Fibroblast of lung (primary cell): ENCODE data around the gene PYCARD. TPM values are rescaled to one million over a fixed set of nuclear protein-coding genes. Genes with fewer than 3 reads are reported as not detected.

Experiments
- DNase-seq, 2 donors: peaks; one replicate each; pipeline versions ENCODE4 v3.0.0 to v3.0.0-alpha.2; 2010; ENCODE audit warnings: low read depth in 2 of 2
- H2AFZ ChIP-seq: 2 replicates; pipeline ENCODE4 v1.5.1; 2012; ENCODE audit warnings: low read length, control low read depth, inconsistent platforms
- H3K27ac ChIP-seq: 2 replicates; pipeline ENCODE4 v1.5.1; 2011; ENCODE audit warnings: low read length, control low read depth; ENCODE audit not compliant: insufficient read depth
- H3K27me3 ChIP-seq: 2 replicates; pipeline ENCODE4 v1.5.1; 2011; ENCODE audit warnings: mild to moderate bottlenecking, low read length; ENCODE audit not compliant: control insufficient read depth, insufficient read depth
- H3K36me3 ChIP-seq: 2 replicates; pipeline ENCODE4 v1.5.1; 2011; ENCODE audit warnings: low read length; ENCODE audit not compliant: control insufficient read depth, insufficient read depth
- H3K4me1 ChIP-seq: 2 replicates; pipeline ENCODE4 v1.5.1; 2011; ENCODE audit warnings: low read length; ENCODE audit not compliant: control insufficient read depth, insufficient read depth; ENCODE audit errors: extremely low read depth
- H3K4me2 ChIP-seq: 2 replicates; pipeline ENCODE4 v1.5.1; 2011; ENCODE audit warnings: low read length, control low read depth; ENCODE audit not compliant: insufficient read depth; ENCODE audit errors: extremely low read depth
- H3K4me3 ChIP-seq, 4 experiments: fragments of 200-600 bp in 1 of 4; sonication (generic) in 1 of 4; replicated peaks in 1 of 4; 2 replicates each; pipeline ENCODE4 v1.5.1; 2011 to 2016; ENCODE audit warnings: low read length in 4 of 4, low read depth in 3 of 4, mild to moderate bottlenecking in 3 of 4, control low read depth in 2 of 4, inconsistent platforms in 1 of 4, mixed read lengths in 1 of 4; ENCODE audit not compliant: insufficient read depth in 1 of 4; ENCODE audit errors: control extremely low read depth in 1 of 4
- H3K79me2 ChIP-seq: 2 replicates; pipeline ENCODE4 v1.5.1; 2012; ENCODE audit warnings: mild to moderate bottlenecking, low read length, inconsistent platforms; ENCODE audit not compliant: control insufficient read depth, insufficient read depth
- H3K9ac ChIP-seq: 2 replicates; pipeline ENCODE4 v1.5.1; 2011; ENCODE audit warnings: mild to moderate bottlenecking, low read length, control low read depth; ENCODE audit not compliant: insufficient read depth
- H3K9me3 ChIP-seq: 2 replicates; pipeline ENCODE4 v1.5.1; 2012; ENCODE audit warnings: low read depth, low read length; ENCODE audit not compliant: control insufficient read depth, insufficient read depth
- H4K20me1 ChIP-seq: 2 replicates; pipeline ENCODE4 v1.5.1; 2011; ENCODE audit warnings: low read length; ENCODE audit not compliant: control insufficient read depth, insufficient read depth; ENCODE audit errors: extremely low read depth
- CTCF ChIP-seq, 2 donors: IDR thresholded peaks in 1 of 2; conservative IDR thresholded peaks in 1 of 2; 1 replicate in 1 of 2; 2 replicates in 1 of 2; pipeline ENCODE4 v1.5.1; 2011 to 2012; ENCODE audit warnings: low read length in 2 of 2, control low read depth in 1 of 2, inconsistent platforms in 1 of 2, low read depth in 1 of 2, mild to moderate bottlenecking in 1 of 2
- EZH2 ChIP-seq: IDR thresholded peaks from 2 replicates; pipeline ENCODE4 v1.5.1; 2012; ENCODE audit warnings: low read length, control low read depth, mild to moderate bottlenecking; ENCODE audit errors: missing control alignments
- polyA plus RNA-seq, 2 donors: library from polyadenylated mRNA; depleted of rRNA in 1 of 2; stranded (reverse) in 1 of 2; unstranded in 1 of 2; fragments of >200 nt; gene quantifications; 2 replicates each; pipeline ENCODE4 v1.2.1, GENCODE V29; 2011 to 2012; ENCODE audit warnings: missing spikeins in 1 of 2
- total RNA-seq: library from RNA; depleted of rRNA; stranded (reverse); fragments of >200 nt; gene quantifications from 2 replicates; pipeline ENCODE4 v1.2.1, GENCODE V29; 2014

Gene PYCARD
- total and polyA plus RNA-seq, 2 donors (not counting 1 experiment from before 2014, with no cell fraction given) = 18.4 to 103 TPM

GRCh38 chr16:31191697-31192428 lies 10.7 kb downstream of the PYCARD start:
- no peaks in the 10 kb centered on the region for H3K27me3 ChIP-seq
- DNase-seq = no peak
- no peak overlapping the region for H3K4me2 ChIP-seq
- H3K36me3 ChIP-seq = peaks cover 43% of the 10 kb centered on the region
- no peak overlapping the region for H3K4me3 ChIP-seq
- no peaks in the 10 kb centered on the region for H3K9me3 ChIP-seq
- no peak overlapping the region for H2AFZ ChIP-seq
- H3K79me2 ChIP-seq = peaks cover 38% of the 10 kb centered on the region
- no peak overlapping the region for H3K27ac ChIP-seq
- TF ChIP-seq CTCF (conservative IDR thresholded peaks at IDR 0.05 in 1 of 2, IDR thresholded peaks at IDR 0.05 in 1 of 2; ENCODE audit: low read depth in 1 of 2, low read length in 2 of 2) (no peak), EZH2 (no peak)
- no peak overlapping the region for H3K9ac ChIP-seq
- no peaks in the 10 kb centered on the region for H4K20me1 ChIP-seq
- no peaks in the 10 kb centered on the region for H3K4me1 ChIP-seq

DNA sequence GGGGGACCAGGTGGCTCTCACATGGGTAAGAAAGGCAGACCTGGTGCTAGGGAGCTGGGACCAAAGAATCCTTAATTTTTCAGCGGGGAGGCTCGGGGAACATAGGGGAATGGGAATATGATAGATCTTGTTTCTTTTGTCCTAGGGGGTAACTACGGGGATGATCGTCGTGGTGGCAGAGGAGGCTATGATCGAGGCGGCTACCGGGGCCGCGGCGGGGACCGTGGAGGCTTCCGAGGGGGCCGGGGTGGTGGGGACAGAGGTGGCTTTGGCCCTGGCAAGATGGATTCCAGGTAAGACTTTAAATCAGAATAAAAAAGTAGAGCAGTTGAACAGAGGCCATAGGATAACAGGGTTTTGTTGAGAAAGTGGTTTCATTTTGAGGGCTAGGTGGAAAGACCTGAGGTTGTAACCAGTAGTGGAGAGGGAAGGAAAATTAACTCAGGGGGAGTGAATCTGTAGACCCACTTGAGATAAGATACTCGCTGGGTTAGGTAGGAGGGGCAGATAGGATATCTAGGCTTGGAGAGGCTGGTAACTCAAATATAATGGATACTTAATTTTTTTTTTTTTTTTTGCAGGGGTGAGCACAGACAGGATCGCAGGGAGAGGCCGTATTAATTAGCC lies 11.6 kb downstream of the PYCARD start:
- peaks cover 1% of the 10 kb centered on the region for H3K4me1 ChIP-seq
- peaks cover 48% of the 10 kb centered on the region for H3K79me2 ChIP-seq
- H3K9ac ChIP-seq = no peak overlapping the region
- H3K27ac ChIP-seq = no peak overlapping the region
- no peaks in the 10 kb centered on the region for H3K9me3 ChIP-seq
- no peak for DNase-seq
- no peaks in the 10 kb centered on the region for H3K27me3 ChIP-seq
- H3K36me3 ChIP-seq = peaks cover 49% of the 10 kb centered on the region
- no peak overlapping the region for H3K4me3 ChIP-seq
- H4K20me1 ChIP-seq = no peaks in the 10 kb centered on the region
- H2AFZ ChIP-seq = no peak overlapping the region
- TF ChIP-seq EZH2 = no peak
- no peak for TF ChIP-seq CTCF (conservative IDR thresholded peaks at IDR 0.05 in 1 of 2, IDR thresholded peaks at IDR 0.05 in 1 of 2; ENCODE audit: low read depth in 1 of 2, low read length in 2 of 2)
- H3K4me2 ChIP-seq = no peak overlapping the region

GRCh38 chr16:31190061-31190460 lies 12.5 kb downstream of the PYCARD start:
- peaks cover 3% of the 10 kb centered on the region for H3K4me1 ChIP-seq
- DNase-seq = no peak
- no peak overlapping the region for H2AFZ ChIP-seq
- H3K4me3 ChIP-seq = no peak overlapping the region
- H3K79me2 ChIP-seq = peaks cover 56% of the 10 kb centered on the region
- H3K4me2 ChIP-seq = no peak overlapping the region
- no peaks in the 10 kb centered on the region for H3K9me3 ChIP-seq
- no peaks in the 10 kb centered on the region for H3K27me3 ChIP-seq
- H3K27ac ChIP-seq = no peak overlapping the region
- H3K36me3 ChIP-seq = peaks cover 56% of the 10 kb centered on the region
- no peak overlapping the region for H3K9ac ChIP-seq
- no peak for TF ChIP-seq EZH2
- no peak for TF ChIP-seq CTCF (conservative IDR thresholded peaks at IDR 0.05 in 1 of 2, IDR thresholded peaks at IDR 0.05 in 1 of 2; ENCODE audit: low read depth in 1 of 2, low read length in 2 of 2)
- H4K20me1 ChIP-seq = no peaks in the 10 kb centered on the region
